ENCODE results near the gene SLC2A1. TPM values are rescaled to one million over a fixed set of nuclear protein-coding genes. Genes with fewer than 3 reads are reported as not detected.

SLC2A1 gene
- total RNA-seq, 1 donor from 2014 or later, result 506 TPM

- no peak for FAIRE-seq
- H3K79me2 ChIP-seq (ENCODE audit: insufficient read depth, low read length), result no peaks in the 10 kb centered on the region
Measured at GRCh38 chr1:43002766-43003165, 44.1 kb upstream of the SLC2A1 start.

GRCh38 chr1:43002116-43002515, 43.4 kb upstream of the SLC2A1 start:
- H3K4me1 Mint-ChIP-seq (ENCODE audit: low read depth, unreplicated experiment), result peaks cover 7% of the 10 kb centered on the region
- no peaks in the 10 kb centered on the region for H3K36me3 Mint-ChIP-seq (ENCODE audit: low read depth, unreplicated experiment)

More at GRCh38 chr1:43002766-43003165, 44.1 kb upstream of the SLC2A1 start:
- H3K9me3 Mint-ChIP-seq (ENCODE audit: unreplicated experiment), result peaks cover 3% of the 10 kb centered on the region
- no peaks in the 10 kb centered on the region for H3K36me3 Mint-ChIP-seq (ENCODE audit: low read depth, unreplicated experiment)
- no peak overlapping the region for H3K27ac Mint-ChIP-seq (ENCODE audit: unreplicated experiment)
- peaks cover 7% of the 10 kb centered on the region for H3K4me1 Mint-ChIP-seq (ENCODE audit: low read depth, unreplicated experiment)
- H3K4me2 ChIP-seq (ENCODE audit: low read length), result no peak overlapping the region
- H3K4me1 ChIP-seq (ENCODE audit: insufficient read depth, low read length), result peaks cover 8% of the 10 kb centered on the region
- peaks cover 7% of the 10 kb centered on the region for H3K27me3 Mint-ChIP-seq (ENCODE audit: low read depth, unreplicated experiment)
- H3K27ac ChIP-seq (ENCODE audit: low read depth, low read length), result no peak overlapping the region
- no peak overlapping the region for H2AFZ ChIP-seq (ENCODE audit: low read depth, low read length)
- no peaks in the 10 kb centered on the region for H3K36me3 ChIP-seq (ENCODE audit: insufficient read depth, low read length)
- H3K27me3 ChIP-seq (ENCODE audit: insufficient read depth, low read length), result no peaks in the 10 kb centered on the region
- no peaks in the 10 kb centered on the region for H3K9me3 ChIP-seq (ENCODE audit: insufficient read depth, low read depth, low read length)
- H4K20me1 ChIP-seq (ENCODE audit: insufficient read depth, low read length), result no peaks in the 10 kb centered on the region
- TF ChIP-seq CTCF (IDR thresholded peaks at IDR 0.05; ENCODE audit: insufficient read depth, low read depth, low read length), result no peak
- no peak for TF ChIP-seq EZH2 (IDR thresholded peaks at IDR 0.05; ENCODE audit: insufficient read depth, low read length)
- no peak for DNase-seq (ENCODE audit: low read depth)
- no peak overlapping the region for H3K4me3 ChIP-seq (ENCODE audit: insufficient read depth, low read depth, low read length)
- no peak overlapping the region for H3K4me3 Mint-ChIP-seq (ENCODE audit: unreplicated experiment)
- no peak overlapping the region for H3K9ac ChIP-seq (ENCODE audit: low read length)

More at GRCh38 chr1:43002116-43002515, 43.4 kb upstream of the SLC2A1 start:
- peaks cover 7% of the 10 kb centered on the region for H3K27me3 Mint-ChIP-seq (ENCODE audit: low read depth, unreplicated experiment)
- Histone ChIP-seq H3K4me2 (ENCODE audit: low read length) (no peak overlapping the region), H3K79me2 (ENCODE audit: insufficient read depth, low read length) (no peaks in the 10 kb centered on the region), H4K20me1 (ENCODE audit: insufficient read depth, low read length) (no peaks in the 10 kb centered on the region), H3K36me3 (ENCODE audit: insufficient read depth, low read length) (no peaks in the 10 kb centered on the region), H3K27me3 (ENCODE audit: insufficient read depth, low read length) (no peaks in the 10 kb centered on the region), H3K9ac (ENCODE audit: low read length) (no peak overlapping the region), H3K9me3 (ENCODE audit: insufficient read depth, low read depth, low read length) (no peaks in the 10 kb centered on the region), H3K4me3 (ENCODE audit: insufficient read depth, low read depth, low read length) (no peak overlapping the region), H3K27ac (ENCODE audit: low read depth, low read length) (no peak overlapping the region), H3K4me1 (ENCODE audit: insufficient read depth, low read length) (peaks cover 8% of the 10 kb centered on the region), H2AFZ (ENCODE audit: low read depth, low read length) (no peak overlapping the region)
- TF ChIP-seq CTCF (IDR thresholded peaks at IDR 0.05; ENCODE audit: insufficient read depth, low read depth, low read length) (no peak), EZH2 (IDR thresholded peaks at IDR 0.05; ENCODE audit: insufficient read depth, low read length) (no peak)
- FAIRE-seq, result no peak
- no peak overlapping the region for H3K4me3 Mint-ChIP-seq (ENCODE audit: unreplicated experiment)
- no peak overlapping the region for H3K27ac Mint-ChIP-seq (ENCODE audit: unreplicated experiment)
- peaks cover 3% of the 10 kb centered on the region for H3K9me3 Mint-ChIP-seq (ENCODE audit: unreplicated experiment)
- DNase-seq (ENCODE audit: low read depth), result no peak
